ENCODE results near the gene PREB. TPM values are rescaled to one million over a fixed set of nuclear protein-coding genes. Genes with fewer than 3 reads are reported as not detected.
A peak's percentile ranks its signal among the peaks of the same experiment; 100 is the strongest.

The PREB gene, protein sequence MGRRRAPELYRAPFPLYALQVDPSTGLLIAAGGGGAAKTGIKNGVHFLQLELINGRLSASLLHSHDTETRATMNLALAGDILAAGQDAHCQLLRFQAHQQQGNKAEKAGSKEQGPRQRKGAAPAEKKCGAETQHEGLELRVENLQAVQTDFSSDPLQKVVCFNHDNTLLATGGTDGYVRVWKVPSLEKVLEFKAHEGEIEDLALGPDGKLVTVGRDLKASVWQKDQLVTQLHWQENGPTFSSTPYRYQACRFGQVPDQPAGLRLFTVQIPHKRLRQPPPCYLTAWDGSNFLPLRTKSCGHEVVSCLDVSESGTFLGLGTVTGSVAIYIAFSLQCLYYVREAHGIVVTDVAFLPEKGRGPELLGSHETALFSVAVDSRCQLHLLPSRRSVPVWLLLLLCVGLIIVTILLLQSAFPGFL
- total RNA-seq (46.1 TPM), polyA plus RNA-seq (ENCODE audit: insufficient read depth, low read depth, low replicate concordance) (66.7 TPM)
- long read RNA-seq, donor 1, transcript PREB-201 (9 exons, 2,166 nt): major isoform, 6 of 6 reads
- long read RNA-seq, donor 1, partial matches to known transcripts: 0 of 6 reads
- long read RNA-seq, donor 1, other reads (novel, unspliced or antisense): 0 of 6 reads
- long read RNA-seq, donor 2, transcript PREB-201 (9 exons, 2,166 nt): major isoform, 5 of 5 reads
- long read RNA-seq, donor 2, partial matches to known transcripts: 0 of 5 reads
- long read RNA-seq, donor 2, other reads (novel, unspliced or antisense): 0 of 5 reads
- long read RNA-seq, donor 3, transcript PREB-201 (9 exons, 2,166 nt): major isoform, 20 of 26 reads
- long read RNA-seq, donor 3, partial matches to known transcripts: 5 of 26 reads
- long read RNA-seq, donor 3, other reads (novel, unspliced or antisense): 0 of 26 reads
- long read RNA-seq, donor 4, transcript PREB-201 (9 exons, 2,166 nt): major isoform, 8 of 9 reads
- long read RNA-seq, donor 4, partial matches to known transcripts: 0 of 9 reads
- long read RNA-seq, donor 4, other reads (novel, unspliced or antisense): 0 of 9 reads
- long read RNA-seq, donor 5, partial matches to known transcripts: 0 of 1 reads
- long read RNA-seq, donor 5, other reads (novel, unspliced or antisense): 0 of 1 reads
- long read RNA-seq, donor 6, transcript PREB-201 (9 exons, 2,166 nt): major isoform, 8 of 8 reads
- long read RNA-seq, donor 6, partial matches to known transcripts: 0 of 8 reads
- long read RNA-seq, donor 6, other reads (novel, unspliced or antisense): 0 of 8 reads
- long read RNA-seq, donor 7, transcript PREB-201 (9 exons, 2,166 nt): major isoform, 34 of 68 reads
- long read RNA-seq, donor 7, partial matches to known transcripts: 13 of 68 reads
- long read RNA-seq, donor 7, other reads (novel, unspliced or antisense): 21 of 68 reads
- long read RNA-seq, donor 8, partial matches to known transcripts: 7 of 9 reads
- long read RNA-seq, donor 8, other reads (novel, unspliced or antisense): 0 of 9 reads
- long read RNA-seq, donor 9, partial matches to known transcripts: 0 of 2 reads
- long read RNA-seq, donor 9, other reads (novel, unspliced or antisense): 0 of 2 reads
- long read RNA-seq, donor 10, partial matches to known transcripts: 0 of 4 reads
- long read RNA-seq, donor 10, other reads (novel, unspliced or antisense): 0 of 4 reads

DNA sequence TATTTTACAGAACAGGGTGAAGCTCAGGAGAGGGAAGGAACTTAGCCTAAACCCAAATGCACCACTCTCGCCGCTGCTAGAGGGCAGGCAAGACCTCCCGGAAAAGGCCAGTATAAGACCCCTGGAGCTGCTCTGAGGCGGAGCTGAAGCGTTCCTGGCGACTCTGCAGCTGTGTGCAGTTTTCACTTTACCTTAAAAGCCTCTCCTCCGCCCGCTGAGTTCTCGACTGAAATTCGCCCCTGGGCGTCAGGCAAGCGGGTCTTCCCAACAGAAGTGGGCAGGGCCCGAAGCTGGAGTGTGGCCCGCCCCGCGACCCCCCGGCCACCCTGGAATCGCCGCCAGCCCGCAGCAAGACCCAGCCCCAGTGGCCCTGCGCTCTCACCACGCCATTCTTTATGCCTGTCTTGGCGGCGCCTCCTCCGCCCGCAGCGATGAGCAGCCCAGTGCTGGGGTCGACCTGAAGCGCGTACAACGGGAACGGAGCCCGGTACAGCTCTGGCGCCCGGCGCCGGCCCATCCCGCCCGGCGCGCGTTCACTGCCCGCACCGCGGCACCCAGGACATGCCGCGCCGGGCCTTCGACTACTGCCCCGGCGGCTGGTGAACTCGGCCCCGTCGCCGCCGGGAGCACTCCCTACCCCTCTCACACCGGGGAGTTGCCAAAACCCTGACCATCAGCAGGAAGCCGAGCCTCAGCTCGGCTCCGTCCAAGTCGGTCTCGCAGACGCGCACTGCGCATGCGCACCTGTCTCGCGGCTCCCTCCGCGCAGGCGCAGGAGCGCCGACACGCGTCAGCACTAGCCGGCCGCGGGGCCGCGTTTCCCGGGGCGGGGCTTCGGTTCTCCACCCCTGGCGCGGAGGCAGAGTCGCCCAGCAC, at the start of gene PREB:
PREB (minus strand) TSS at position 732 of the 876 bp plus-strand sequence; CDS start at position 517, 215 bp downstream.
- intact Hi-C loops (cut with DNase I): no loop called here
- Histone ChIP-seq H3K4me1 (ENCODE audit: control insufficient read depth in 2 of 3, insufficient read depth in 2 of 3, low read depth in 1 of 3, low read length in 3 of 3) (peaks cover 0 to 11% (median 7%) of the 10 kb centered on the region in 3 donors), H3K27me3 (ENCODE audit: control insufficient read depth, insufficient read depth, low read length) (no peaks in the 10 kb centered on the region), H3K9ac (ENCODE audit: low read length in 3 of 3) (peak within 1 kb of the TSS; percentile 19 to 75 (median 74)), H3K9me3 (ENCODE audit: control insufficient read depth in 2 of 3, insufficient read depth in 1 of 3, low read length in 3 of 3) (no peaks in the 10 kb centered on the region), H3K27ac (ENCODE audit: low read depth in 2 of 2, low read length in 2 of 2) (peak within 1 kb of the TSS; percentile 51 to 76), H3K36me3 (ENCODE audit: control insufficient read depth in 2 of 3, insufficient read depth in 3 of 3, low read length in 3 of 3) (peaks cover 2 to 13% (median 6%) of the 10 kb centered on the region in 3 donors), H3K4me3 (ENCODE audit: low read length in 3 of 3) (peak within 1 kb of the TSS; percentile 28 to 90 (median 85))
- TF ChIP-seq, protein P1, sequence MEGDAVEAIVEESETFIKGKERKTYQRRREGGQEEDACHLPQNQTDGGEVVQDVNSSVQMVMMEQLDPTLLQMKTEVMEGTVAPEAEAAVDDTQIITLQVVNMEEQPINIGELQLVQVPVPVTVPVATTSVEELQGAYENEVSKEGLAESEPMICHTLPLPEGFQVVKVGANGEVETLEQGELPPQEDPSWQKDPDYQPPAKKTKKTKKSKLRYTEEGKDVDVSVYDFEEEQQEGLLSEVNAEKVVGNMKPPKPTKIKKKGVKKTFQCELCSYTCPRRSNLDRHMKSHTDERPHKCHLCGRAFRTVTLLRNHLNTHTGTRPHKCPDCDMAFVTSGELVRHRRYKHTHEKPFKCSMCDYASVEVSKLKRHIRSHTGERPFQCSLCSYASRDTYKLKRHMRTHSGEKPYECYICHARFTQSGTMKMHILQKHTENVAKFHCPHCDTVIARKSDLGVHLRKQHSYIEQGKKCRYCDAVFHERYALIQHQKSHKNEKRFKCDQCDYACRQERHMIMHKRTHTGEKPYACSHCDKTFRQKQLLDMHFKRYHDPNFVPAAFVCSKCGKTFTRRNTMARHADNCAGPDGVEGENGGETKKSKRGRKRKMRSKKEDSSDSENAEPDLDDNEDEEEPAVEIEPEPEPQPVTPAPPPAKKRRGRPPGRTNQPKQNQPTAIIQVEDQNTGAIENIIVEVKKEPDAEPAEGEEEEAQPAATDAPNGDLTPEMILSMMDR (IDR thresholded peaks at IDR 0.05; ENCODE audit: borderline replicate concordance, extremely low read depth, insufficient read depth): no peak
- DNase-seq (peak; percentile 98 to 99 (median 99)), FAIRE-seq (no peak)

DNA sequence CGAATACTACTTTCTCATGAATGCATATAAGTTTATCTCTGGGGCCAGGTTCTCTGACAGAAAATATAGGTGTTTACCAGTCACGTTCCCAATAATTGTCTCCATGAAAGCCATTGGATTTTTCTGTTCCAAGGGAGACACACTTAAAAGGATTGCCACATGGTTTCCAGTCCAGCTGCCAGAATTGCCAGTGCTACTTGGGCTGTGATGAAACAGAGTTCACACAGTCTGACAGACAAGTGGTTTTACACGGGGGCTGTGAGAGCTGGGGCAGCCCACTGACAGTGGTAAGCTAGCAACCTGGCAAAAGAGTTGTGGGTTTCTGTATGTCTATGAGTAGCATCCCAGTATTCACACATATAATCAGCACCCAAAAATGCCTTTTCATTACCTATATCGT, 49.7 kb upstream of the PREB start:
- Histone ChIP-seq H3K27me3 (ENCODE audit: control insufficient read depth, insufficient read depth, low read length) (no peaks in the 10 kb centered on the region), H3K9me3 (ENCODE audit: control insufficient read depth in 2 of 3, insufficient read depth in 1 of 3, low read length in 3 of 3) (no peaks in the 10 kb centered on the region), H3K9ac (ENCODE audit: low read length in 3 of 3) (no peak overlapping the region), H3K27ac (ENCODE audit: low read depth in 2 of 2, low read length in 2 of 2) (peak overlapping the region in 1 of 2 donors; percentile 18), H3K36me3 (ENCODE audit: control insufficient read depth in 2 of 3, insufficient read depth in 3 of 3, low read length in 3 of 3) (no peaks in the 10 kb centered on the region), H3K4me1 (ENCODE audit: control insufficient read depth in 2 of 3, insufficient read depth in 2 of 3, low read depth in 1 of 3, low read length in 3 of 3) (no peaks in the 10 kb centered on the region), H3K4me3 (ENCODE audit: low read length in 3 of 3) (no peak overlapping the region)
- intact Hi-C loops (cut with DNase I): no loop called here
- TF ChIP-seq, protein P1 (IDR thresholded peaks at IDR 0.05; ENCODE audit: borderline replicate concordance, extremely low read depth, insufficient read depth): no peak
- no peak for FAIRE-seq
- DNase-seq: no peak

Data from kidney (tissue), 22 donors.